HG03175 (cell line): Measurements from ENCODE around the gene TLE7.

Experiments
- ATAC-seq: cut with Tn5 transposase; IDR thresholded peaks from one replicate; pipeline ENCODE4 v1.9.1; 2021; ENCODE audit warnings: mild to moderate bottlenecking, moderate library complexity; ENCODE audit not compliant: unreplicated experiment

TLE7 gene

GRCh38 chr16:71414038-71414437 is 27.8 kb downstream of the TLE7 start:
- no peak for ATAC-seq

GRCh38 chr16:71413341-71413740 is 28.5 kb downstream of the TLE7 start:
- no peak for ATAC-seq

GRCh38 chr16:71412270-71413160 is 29.3 kb downstream of the TLE7 start:
- no peak for ATAC-seq

- ATAC-seq = no peak
Measured at GRCh38 chr16:71410146-71410545, 31.7 kb downstream of the TLE7 start.

- no peak for ATAC-seq
Measured at GRCh38 chr16:71409011-71409775, 32.7 kb downstream of the TLE7 start.

- no peak for ATAC-seq
Measured at GRCh38 chr16:71408536-71408935, 33.3 kb downstream of the TLE7 start.

- ATAC-seq = no peak
Measured at GRCh38 chr16:71407731-71408130, 34.1 kb downstream of the TLE7 start.

- ATAC-seq = no peak
Measured at GRCh38 chr16:71406724-71407123, 35.1 kb downstream of the TLE7 start.

GRCh38 chr16:71406316-71406715 is 35.5 kb downstream of the TLE7 start:
- no peak for ATAC-seq

- ATAC-seq = no peak
Measured at GRCh38 chr16:71404364-71404763, 37.5 kb downstream of the TLE7 start.

GRCh38 chr16:71402674-71403073 is 39.2 kb downstream of the TLE7 start:
- ATAC-seq = no peak

- no peak for ATAC-seq
Measured at GRCh38 chr16:71402007-71402406, 39.8 kb downstream of the TLE7 start.

- ATAC-seq = no peak
Measured at GRCh38 chr16:71399801-71400563, 41.9 kb downstream of the TLE7 start.

- ATAC-seq = no peak
Measured at GRCh38 chr16:71396594-71396993, 45.3 kb downstream of the TLE7 start.

- no peak for ATAC-seq
Measured at GRCh38 chr16:71389330-71389729, 52.5 kb downstream of the TLE7 start.

GRCh38 chr16:71387045-71387871 is 54.6 kb downstream of the TLE7 start:
- ATAC-seq = no peak

GRCh38 chr16:71384073-71384724 is 57.7 kb downstream of the TLE7 start:
- no peak for ATAC-seq

GRCh38 chr16:71383054-71383773 is 58.6 kb downstream of the TLE7 start:
- ATAC-seq = no peak

GRCh38 chr16:71380831-71381230 is 61.0 kb downstream of the TLE7 start:
- no peak for ATAC-seq
